ENCODE measurements around the gene COLEC12. TPM values are rescaled to one million over a fixed set of nuclear protein-coding genes. Genes with fewer than 3 reads are reported as not detected.
"Not testable (repeated sequence)": the region's sequence is repeated elsewhere in the genome, so short reads cannot be mapped to it uniquely, and the experiment has no call there.

The COLEC12 gene
- total RNA-seq, 2 donors from 2014 or later, result 1.9 to 4.7 TPM

GRCh38 chr18:318791-319291, 181.7 kb downstream of the COLEC12 start:
- no peak overlapping the region for H3K4me3 ChIP-seq
- no peaks in the 10 kb centered on the region for H3K4me1 ChIP-seq
- H3K27me3 ChIP-seq, result no peaks in the 10 kb centered on the region
- H3K27ac ChIP-seq, result no peak overlapping the region
- DNase-seq, result no peak
- H3K36me3 ChIP-seq, result no peaks in the 10 kb centered on the region
- H3K9ac ChIP-seq (ENCODE audit: low read depth in 2 of 2, low read length in 2 of 2), result no peak overlapping the region
- H3K9me3 ChIP-seq, result no peaks in the 10 kb centered on the region
- intact Hi-C loops (cut with DNase I), result no loop called here
- TF ChIP-seq CTCF (IDR thresholded peaks at IDR 0.05), result no peak

GRCh38 chr18:317618-318017, 182.9 kb downstream of the COLEC12 start:
- intact Hi-C loops (cut with DNase I), result no loop called here
- no peaks in the 10 kb centered on the region for H3K36me3 ChIP-seq
- no peak overlapping the region for H3K27ac ChIP-seq
- no peak overlapping the region for H3K4me3 ChIP-seq
- DNase-seq, result no peak
- no peaks in the 10 kb centered on the region for H3K9me3 ChIP-seq
- H3K9ac ChIP-seq (ENCODE audit: low read depth in 2 of 2, low read length in 2 of 2), result no peak overlapping the region
- no peaks in the 10 kb centered on the region for H3K27me3 ChIP-seq
- no peak for TF ChIP-seq CTCF (IDR thresholded peaks at IDR 0.05)
- no peaks in the 10 kb centered on the region for H3K4me1 ChIP-seq

GRCh38 chr18:316393-316792, 184.1 kb downstream of the COLEC12 start:
- TF ChIP-seq CTCF (IDR thresholded peaks at IDR 0.05), result no peak
- Histone ChIP-seq H3K4me1 (no peaks in the 10 kb centered on the region), H3K4me3 (no peak overlapping the region), H3K36me3 (no peaks in the 10 kb centered on the region), H3K27ac (no peak overlapping the region), H3K9ac (ENCODE audit: low read depth in 2 of 2, low read length in 2 of 2) (no peak overlapping the region), H3K9me3 (no peaks in the 10 kb centered on the region), H3K27me3 (no peaks in the 10 kb centered on the region)
- intact Hi-C loops (cut with DNase I), result no loop called here
- no peak for DNase-seq

- Histone ChIP-seq H3K9ac (ENCODE audit: low read depth in 2 of 2, low read length in 2 of 2) (no peak overlapping the region), H3K27me3 (no peaks in the 10 kb centered on the region), H3K4me1 (no peaks in the 10 kb centered on the region), H3K36me3 (no peaks in the 10 kb centered on the region), H3K9me3 (no peaks in the 10 kb centered on the region), H3K27ac (no peak overlapping the region), H3K4me3 (no peak overlapping the region)
- no peak for TF ChIP-seq CTCF (IDR thresholded peaks at IDR 0.05)
- no peak for DNase-seq
- intact Hi-C loops (cut with DNase I), result no loop called here
Observed at GRCh38 chr18:313931-314330, 186.6 kb downstream of the COLEC12 start.

GRCh38 chr18:312415-312814, 188.1 kb downstream of the COLEC12 start:
- Histone ChIP-seq H3K9ac (ENCODE audit: low read depth in 2 of 2, low read length in 2 of 2) (no peak overlapping the region), H3K9me3 (no peaks in the 10 kb centered on the region), H3K36me3 (no peaks in the 10 kb centered on the region), H3K27me3 (no peaks in the 10 kb centered on the region), H3K27ac (no peak overlapping the region), H3K4me3 (no peak overlapping the region), H3K4me1 (no peaks in the 10 kb centered on the region)
- DNase-seq, result no peak
- TF ChIP-seq CTCF (IDR thresholded peaks at IDR 0.05), result no peak
- intact Hi-C loops (cut with DNase I), result no loop called here

GRCh38 chr18:310042-310441, 190.5 kb downstream of the COLEC12 start:
- DNase-seq, result no peak
- intact Hi-C loops (cut with DNase I), result no loop called here
- no peaks in the 10 kb centered on the region for H3K4me1 ChIP-seq
- H3K27me3 ChIP-seq, result no peaks in the 10 kb centered on the region
- no peak overlapping the region for H3K27ac ChIP-seq
- no peaks in the 10 kb centered on the region for H3K9me3 ChIP-seq
- H3K4me3 ChIP-seq, result no peak overlapping the region
- no peak overlapping the region for H3K9ac ChIP-seq (ENCODE audit: low read depth in 2 of 2, low read length in 2 of 2)
- H3K36me3 ChIP-seq, result no peaks in the 10 kb centered on the region
- TF ChIP-seq CTCF (IDR thresholded peaks at IDR 0.05), result no peak

- H3K9me3 ChIP-seq; DNase-seq; intact Hi-C loops (cut with DNase I): not testable (repeated sequence)
Observed at GRCh38 chr18:308086-308485, 192.4 kb downstream of the COLEC12 start.

More at GRCh38 chr18:308086-308485, 192.4 kb downstream of the COLEC12 start:
- not testable (repeated sequence) for H3K9ac ChIP-seq (ENCODE audit: low read depth in 2 of 2, low read length in 2 of 2); H3K4me3 ChIP-seq; H3K27me3 ChIP-seq; H3K36me3 ChIP-seq; H3K27ac ChIP-seq; H3K4me1 ChIP-seq

Data from colonic mucosa (tissue), 4 donors.